GM12878 (cell line): ENCODE data around the gene AP1M2. TPM values are rescaled to one million over a fixed set of nuclear protein-coding genes. Genes with fewer than 3 reads are reported as not detected.

Experiments used
- ATAC-seq: fragments of 200-7000 bp; cut with Tn5 transposase; 3 replicates; pipeline ENCODE4 v1.9.1; 2020; ENCODE audit warnings: mild to moderate bottlenecking, moderate library complexity
- BruUV-seq: library from RNA; stranded (reverse); fragments of 400-500 nt; replicated peaks from 2 replicates; lab custom pipeline; 2021; lab: Mats Ljungman, UMichigan
- CTCF ChIA-PET: fragments of 300-600 bp; sonication (Branson Sonifier 250); formaldehyde crosslinking; extraction: SDS; loops from one replicate; lab custom pipeline; 2021; ENCODE audit warnings: inconsistent platforms; lab: Yijun Ruan, JAX
- POLR2A ChIA-PET: fragments of 350-600 bp; formaldehyde crosslinking; extraction: SDS; loops from one replicate; lab custom pipeline; 2021; ENCODE audit warnings: inconsistent platforms; lab: Charles Lee
- RAD21 ChIA-PET: fragments of 300-600 bp; sonication (Branson Sonifier 250); formaldehyde crosslinking; loops from one replicate; lab custom pipeline; 2023; ENCODE audit warnings: antibody characterized with exemption; ENCODE audit not compliant: unreplicated experiment; lab: Charles Lee
- SMC1A ChIA-PET: fragments of 300-600 bp; sonication (Branson Sonifier 250); formaldehyde crosslinking; loops from one replicate; lab custom pipeline; 2023; ENCODE audit not compliant: unreplicated experiment, uncharacterized antibody; lab: Charles Lee
- DNase-seq: peaks from one replicate; pipeline ENCODE4 v3.0.0-alpha.2; 2011; ENCODE audit warnings: low read depth, low spot score
- FAIRE-seq: peaks from 3 replicates; lab custom pipeline; 2011; peaks lifted over from hg19 to GRCh38; lab: Jason Lieb, UNC
- H2AFZ ChIP-seq: 2 replicates; pipeline ENCODE4 v1.6.0; 2011; ENCODE audit warnings: low read depth, low read length, control low read depth; ENCODE audit not compliant: control insufficient read depth
- H3K27ac ChIP-seq: 2 replicates; pipeline ENCODE4 v1.5.1; 2011; ENCODE audit warnings: control low read depth; ENCODE audit not compliant: control insufficient read depth, insufficient read depth
- H3K27me3 ChIP-seq, 2 experiments: replicated peaks in 1 of 2; 2 replicates each; pipeline versions ENCODE4 v1.6.0 to v1.6.1; 2011; ENCODE audit warnings: low read length in 1 of 2; ENCODE audit not compliant: control insufficient read depth in 2 of 2, insufficient read depth in 2 of 2
- H3K36me3 ChIP-seq, 2 experiments: 2 replicates each; pipeline ENCODE4 v1.5.1; 2011; ENCODE audit warnings: low read length in 1 of 2; ENCODE audit not compliant: control insufficient read depth in 2 of 2, insufficient read depth in 2 of 2
- H3K4me1 ChIP-seq: 2 replicates; pipeline ENCODE4 v1.6.1; 2011; ENCODE audit warnings: mild to moderate bottlenecking, low read length, moderate library complexity, mixed read lengths; ENCODE audit not compliant: control insufficient read depth, insufficient read depth
- H3K4me2 ChIP-seq: 2 replicates; pipeline ENCODE4 v1.6.0; 2011; ENCODE audit warnings: control low read depth; ENCODE audit not compliant: control insufficient read depth, insufficient read depth
- H3K4me3 ChIP-seq: fragments of 200-600 bp; sonication (generic); 2 replicates; pipeline ENCODE4 v1.5.1; 2016
- H3K79me2 ChIP-seq: 2 replicates; pipeline ENCODE4 v1.6.0; 2011; ENCODE audit warnings: low read length; ENCODE audit not compliant: control insufficient read depth, insufficient read depth
- H3K9ac ChIP-seq: 2 replicates; pipeline ENCODE4 v1.8.0; 2011; ENCODE audit warnings: low read length, control low read depth, mixed read lengths; ENCODE audit not compliant: control insufficient read depth, insufficient read depth
- H3K9me3 ChIP-seq: replicated peaks from 3 replicates; pipeline ENCODE4 v1.5.1; 2011; ENCODE audit warnings: mild to moderate bottlenecking, low read length; ENCODE audit not compliant: control insufficient read depth, insufficient read depth
- H4K20me1 ChIP-seq: 2 replicates; pipeline ENCODE4 v1.6.0; 2011; ENCODE audit not compliant: control insufficient read depth, insufficient read depth
- TAF1 ChIP-seq: IDR thresholded peaks from 2 replicates; pipeline ENCODE4 v1.6.1; 2011; ENCODE audit warnings: mild to moderate bottlenecking, low read depth, low read length, borderline replicate concordance
- TCF12 ChIP-seq: IDR thresholded peaks from 2 replicates; pipeline ENCODE4 v1.6.1; 2011; ENCODE audit warnings: low read depth, mild to moderate bottlenecking, low read length
- TCF7 ChIP-seq: IDR thresholded peaks from 2 replicates; pipeline ENCODE4 v1.6.1; 2014; ENCODE audit warnings: antibody characterized with exemption, borderline replicate concordance
- WGBS: methylation state at CpG from one replicate; pipeline ENCODE4 v1.1.6; 2016; ENCODE audit warnings: low lambda C conversion rate; ENCODE audit not compliant: insufficient replicate concordance, insufficient coverage; ENCODE audit errors: missing lambda C conversion rate; 5-methylcytosine and 5-hydroxymethylcytosine counted together
- in situ Hi-C: fragments of 300-500 bp; cut with MboI; formaldehyde crosslinking; loops from 9 replicates; pipeline ENCODE4 v1.14.3; 2018; ENCODE audit warnings: mixed read lengths
- intact Hi-C: fragments of 100-400 bp; cut with micrococcal nuclease; formaldehyde crosslinking; loops from one replicate; pipeline ENCODE4 v1.14.2; 2022; ENCODE audit not compliant: unreplicated experiment
- polyA plus RNA-seq, 11 experiments: library from polyadenylated mRNA; depleted of rRNA in 4 of 11; unstranded in 6 of 11; stranded (reverse) in 5 of 11; fragments of >200 nt; fragmentation: Nextera tagmentation in 4 of 11; fragmentation: Illumina TruSeq in 1 of 11; extraction: Ambion mirVana in 4 of 11; extraction: Trizol in 1 of 11; gene quantifications; 1 replicate in 1 of 11; 2 replicates in 10 of 11; pipeline versions ENCODE4 v1.2.1 to v1.2.3, GENCODE V29; 2011 to 2016; ENCODE audit warnings: inconsistent platforms in 2 of 11, missing spikeins in 2 of 11, low read depth in 1 of 11
- total RNA-seq, 4 experiments: library from RNA; depleted of rRNA in 3 of 4; stranded (reverse); fragments of >200 nt in 3 of 4; fragmentation: Illumina TruSeq in 1 of 4; extraction: Trizol in 1 of 4; gene quantifications; 2 replicates each; pipeline versions ENCODE4 v1.2.1 to v1.2.3, GENCODE V29; 2013 to 2021
- TF ChIP-seq, protein P1 (sequence below): fragments of 450-650 bp; IDR thresholded peaks from 2 replicates; pipeline ENCODE4 v1.6.1; 2017; ENCODE audit warnings: mild to moderate bottlenecking

Gene AP1M2
- total and polyA plus RNA-seq, 10 of the 15 experiments (the other 5 are each of a cell fraction or from before 2014, with no cell fraction given), result 0.72 TPM; not detected in 9

DNA sequence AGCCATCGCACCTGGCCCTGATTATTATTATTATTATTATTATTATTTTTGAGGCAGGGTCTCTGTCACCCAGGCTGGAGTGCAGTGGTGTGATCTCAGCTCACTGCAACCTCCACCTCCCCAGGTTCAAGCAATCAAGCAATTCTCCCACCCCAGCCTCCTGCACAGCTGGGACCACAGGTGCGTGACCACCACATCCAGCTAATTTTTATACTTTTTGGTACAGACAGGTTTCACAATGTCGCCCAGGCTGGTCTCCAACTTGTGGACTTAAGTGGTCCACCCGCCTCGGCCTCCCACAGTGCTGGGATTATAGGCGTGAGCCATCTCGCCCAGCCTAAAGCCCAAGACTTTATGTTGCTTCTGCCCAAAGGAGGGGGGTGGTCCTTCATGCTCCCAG lies 6.0 kb upstream of the AP1M2 start:
- ChIA-PET CTCF (interaction anchor here (4.3 to 5.3 kb wide), 2 partner anchors 12 to 53 kb away, joined by 27 to 38 read pairs; no protein-coding TSS in a partner anchor), RAD21 (interaction anchor here (1.0 to 4.1 kb wide), 4 partner anchors 10 to 107 kb away, joined by 3 to 32 read pairs (median 6); no protein-coding TSS in a partner anchor), SMC1A (interaction anchor here (1.0 to 2.6 kb wide), 4 partner anchors 11 to 125 kb away, joined by 3 to 9 read pairs (median 4); partner anchors contain the start of gene DNM2), POLR2A (interaction anchor here (1.4 to 1.5 kb wide), 2 partner anchors 11 to 24 kb away, joined by 3 to 6 read pairs; no protein-coding TSS in a partner anchor)
- H3K79me2 ChIP-seq, result no peaks in the 10 kb centered on the region
- no peaks in the 10 kb centered on the region for H4K20me1 ChIP-seq
- H3K27ac ChIP-seq, result no peak overlapping the region
- no peak overlapping the region for H3K9ac ChIP-seq
- peak; percentile 55; the same call in 1 of the 2 replicates for TF ChIP-seq TCF12
- TF ChIP-seq TAF1, result no peak
- intact Hi-C loops (no loop called here), in situ Hi-C loops (no loop called here)
- no peak overlapping the region for H3K4me2 ChIP-seq
- FAIRE-seq (no peak), DNase-seq (no peak), ATAC-seq (no peak; the same call in 2 of the 3 replicates)
- no peaks in the 10 kb centered on the region for H3K27me3 ChIP-seq
- no peaks in the 10 kb centered on the region for H3K9me3 ChIP-seq
- BruUV-seq, result no TSS peak
- H3K36me3 ChIP-seq, result no peaks in the 10 kb centered on the region
- no peak overlapping the region for H2AFZ ChIP-seq
- H3K4me1 ChIP-seq, result peaks cover 33% of the 10 kb centered on the region
- H3K4me3 ChIP-seq, result no peak overlapping the region
- 73% methylated on average over 7 of the region's 7 CpGs for WGBS

DNA sequence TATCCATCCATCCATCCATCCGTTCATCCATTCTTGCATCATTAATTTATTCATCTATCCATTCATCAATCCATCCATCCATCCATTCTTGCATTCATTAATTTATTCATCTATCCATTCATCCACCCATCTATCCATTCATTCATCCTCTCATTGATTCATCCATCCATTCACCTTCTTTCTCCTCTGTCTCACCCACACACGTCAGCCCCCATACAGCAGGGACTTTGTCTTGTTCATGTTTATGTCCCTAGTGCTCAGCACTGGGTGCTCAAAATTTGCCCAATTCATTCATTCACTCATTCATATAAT lies 683 bp upstream of the AP1M2 start:
- no TSS peak for BruUV-seq
- SMC1A ChIA-PET, result no interaction called here
- no peak for FAIRE-seq

More for the DNA sequence above, 683 bp upstream of the AP1M2 start:
- no peak overlapping the region for H3K27ac ChIP-seq
- 89% methylated on average over 2 of the region's 2 CpGs for WGBS
- RAD21 ChIA-PET, result no interaction called here
- in situ Hi-C loops, result no loop called here
- no peaks in the 10 kb centered on the region for H3K4me1 ChIP-seq
- no peaks in the 10 kb centered on the region for H4K20me1 ChIP-seq
- no peaks in the 10 kb centered on the region for H3K36me3 ChIP-seq
- no peak overlapping the region for H3K9ac ChIP-seq
- H2AFZ ChIP-seq, result no peak overlapping the region
- POLR2A ChIA-PET, result no interaction called here
- intact Hi-C loops, result no loop called here
- no peak for TF ChIP-seq TCF7
- TF ChIP-seq, protein P1, sequence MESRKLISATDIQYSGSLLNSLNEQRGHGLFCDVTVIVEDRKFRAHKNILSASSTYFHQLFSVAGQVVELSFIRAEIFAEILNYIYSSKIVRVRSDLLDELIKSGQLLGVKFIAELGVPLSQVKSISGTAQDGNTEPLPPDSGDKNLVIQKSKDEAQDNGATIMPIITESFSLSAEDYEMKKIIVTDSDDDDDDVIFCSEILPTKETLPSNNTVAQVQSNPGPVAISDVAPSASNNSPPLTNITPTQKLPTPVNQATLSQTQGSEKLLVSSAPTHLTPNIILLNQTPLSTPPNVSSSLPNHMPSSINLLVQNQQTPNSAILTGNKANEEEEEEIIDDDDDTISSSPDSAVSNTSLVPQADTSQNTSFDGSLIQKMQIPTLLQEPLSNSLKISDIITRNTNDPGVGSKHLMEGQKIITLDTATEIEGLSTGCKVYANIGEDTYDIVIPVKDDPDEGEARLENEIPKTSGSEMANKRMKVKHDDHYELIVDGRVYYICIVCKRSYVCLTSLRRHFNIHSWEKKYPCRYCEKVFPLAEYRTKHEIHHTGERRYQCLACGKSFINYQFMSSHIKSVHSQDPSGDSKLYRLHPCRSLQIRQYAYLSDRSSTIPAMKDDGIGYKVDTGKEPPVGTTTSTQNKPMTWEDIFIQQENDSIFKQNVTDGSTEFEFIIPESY, result no peak
- TF ChIP-seq, all 136 proteins: peak for 0
- H3K79me2 ChIP-seq, result no peaks in the 10 kb centered on the region
- ATAC-seq (no peak), DNase-seq (no peak)
- no peak overlapping the region for H3K4me3 ChIP-seq
- CTCF ChIA-PET, result interaction anchor here (3.5 kb wide), 1 partner anchor 56 kb away, joined by 13 read pairs; no protein-coding TSS in a partner anchor
- H3K9me3 ChIP-seq, result no peaks in the 10 kb centered on the region
- no peak overlapping the region for H3K4me2 ChIP-seq
- no peaks in the 10 kb centered on the region; a peak in 1 of 4 replicates for H3K27me3 ChIP-seq
